HCT116 (cell line): ENCODE results near the gene TMEM26. TPM values are rescaled to one million over a fixed set of nuclear protein-coding genes. Genes with fewer than 3 reads are reported as not detected.

ENCODE experiments used
- ATAC-seq: fragments of 200-7000 bp; cut with Tn5 transposase; 2 replicates; pipeline ENCODE4 v1.9.1; 2020; ENCODE audit warnings: mild to moderate bottlenecking, moderate library complexity
- Bru-seq: library from RNA; stranded (reverse); fragments of 400-500 nt; gene quantifications from one replicate; lab custom pipeline; 2021; lab: Mats Ljungman, UMichigan
- BruChase-seq, 2 experiments: library from RNA; stranded (reverse); fragments of 400-500 nt; gene quantifications; one replicate each; lab custom pipeline; 2021; lab: Mats Ljungman, UMichigan
- BruUV-seq: library from RNA; stranded (reverse); fragments of 400-500 nt; replicated peaks from 2 replicates; lab custom pipeline; 2021; lab: Mats Ljungman, UMichigan
- CTCF ChIA-PET: fragments of 300-600 bp; sonication (Branson Sonifier 250); formaldehyde crosslinking; loops from one replicate; lab custom pipeline; 2021; ENCODE audit warnings: antibody characterized with exemption; lab: Charles Lee
- POLR2A ChIA-PET: fragments of 300-600, 350-600 bp; sonication (Branson Sonifier 250); formaldehyde crosslinking; loops from one replicate; lab custom pipeline; 2021; ENCODE audit warnings: antibody characterized with exemption; lab: Charles Lee
- RAD21 ChIA-PET, 2 experiments: fragments of 300-600 bp; sonication (Branson Sonifier 250); formaldehyde crosslinking; loops; one replicate each; lab custom pipeline; 2023; ENCODE audit warnings: low total read pairs in 2 of 2; ENCODE audit not compliant: uncharacterized antibody in 2 of 2, unreplicated experiment in 2 of 2, low non-redundant PET in 1 of 2; lab: Charles Lee
- DNase-seq: peaks from one replicate; pipeline ENCODE4 v3.0.0-alpha.2; 2010; ENCODE audit warnings: low read depth, low spot score
- H2AFZ ChIP-seq: fragments of 200-600 bp; shearing (Covaris generic), sonication (generic); 2 replicates; pipeline ENCODE4 v1.6.1; 2017; ENCODE audit warnings: low read depth, mixed run types, mixed read lengths, antibody characterized with exemption, low read length; ENCODE audit not compliant: poor library complexity, severe bottlenecking
- H3K27ac ChIP-seq: 2 replicates; pipeline ENCODE4 v1.5.1; 2012; ENCODE audit warnings: low read depth, low read length
- H3K27me3 ChIP-seq: fragments of 200-600 bp; sonication (generic); 2 replicates; pipeline ENCODE4 v1.6.1; 2016; ENCODE audit warnings: mixed run types, low read length, mixed read lengths; ENCODE audit not compliant: insufficient read depth
- H3K36me3 ChIP-seq, 2 experiments: fragments of 200-500 bp in 1 of 2; fragments of 200-600 bp in 1 of 2; sonication (Bioruptor generic) in 1 of 2; sonication (generic) in 1 of 2; 2 replicates each; pipeline versions ENCODE4 v1.5.1 to v1.6.1; 2014 to 2016; ENCODE audit warnings: low read length in 2 of 2, inconsistent platforms in 1 of 2, mixed read lengths in 1 of 2, mixed run types in 1 of 2; ENCODE audit not compliant: insufficient read depth in 2 of 2, control insufficient read depth in 1 of 2
- H3K4me1 ChIP-seq, 2 experiments: fragments of 200-600 bp in 1 of 2; sonication (generic) in 1 of 2; 2 replicates each; pipeline versions ENCODE4 v1.5.1 to v1.6.1; 2012 to 2017; ENCODE audit warnings: low read length in 2 of 2, inconsistent platforms in 1 of 2, mild to moderate bottlenecking in 1 of 2, mixed read lengths in 1 of 2, mixed run types in 1 of 2, moderate library complexity in 1 of 2; ENCODE audit not compliant: insufficient read depth in 2 of 2, control insufficient read depth in 1 of 2
- H3K4me2 ChIP-seq: fragments of 200-600 bp; sonication (generic); 2 replicates; pipeline ENCODE4 v1.6.1; 2017; ENCODE audit warnings: mixed run types, low read length, mixed read lengths
- H3K4me3 ChIP-seq, 2 experiments: fragments of 200-600 bp in 1 of 2; sonication (generic) in 1 of 2; replicated peaks in 1 of 2; 2 replicates each; pipeline ENCODE4 v1.5.1; 2011 to 2016; ENCODE audit warnings: low read length in 2 of 2, control low read depth in 1 of 2, low read depth in 1 of 2, mild to moderate bottlenecking in 1 of 2, mixed read lengths in 1 of 2, mixed run types in 1 of 2
- H3K79me2 ChIP-seq: fragments of 200-600 bp; sonication (generic); 2 replicates; pipeline ENCODE4 v1.6.1; 2017; ENCODE audit warnings: mild to moderate bottlenecking, mixed run types, low read length, moderate library complexity, mixed read lengths; ENCODE audit not compliant: insufficient read depth
- H3K9ac ChIP-seq: fragments of 200-600 bp; sonication (generic); 2 replicates; pipeline ENCODE4 v1.6.1; 2016; ENCODE audit warnings: low read length, mixed read lengths
- H3K9me2 ChIP-seq: fragments of 200-600 bp; sonication (generic), shearing (Covaris generic); 2 replicates; pipeline ENCODE4 v1.6.1; 2017; ENCODE audit warnings: mixed run types, mild to moderate bottlenecking, moderate library complexity; ENCODE audit not compliant: insufficient read depth
- H3K9me3 ChIP-seq, 2 experiments: fragments of 200-500 bp in 1 of 2; fragments of 200-600 bp in 1 of 2; sonication (Bioruptor generic) in 1 of 2; sonication (generic) in 1 of 2; 2 replicates each; pipeline ENCODE4 v1.6.1; 2014 to 2017; ENCODE audit warnings: low read length in 2 of 2, mixed read lengths in 2 of 2, inconsistent platforms in 1 of 2, low read depth in 1 of 2, mild to moderate bottlenecking in 1 of 2, mixed run types in 1 of 2, moderate library complexity in 1 of 2; ENCODE audit not compliant: control insufficient read depth in 1 of 2, insufficient read depth in 1 of 2
- H4K20me1 ChIP-seq: fragments of 200-600 bp; sonication (generic), shearing (Covaris generic); 2 replicates; pipeline ENCODE4 v1.6.1; 2017; ENCODE audit warnings: mixed run types, mild to moderate bottlenecking, moderate library complexity; ENCODE audit not compliant: insufficient read depth
- ATF3 ChIP-seq: IDR thresholded peaks from 2 replicates; pipeline ENCODE4 v1.6.1; 2012
- CBX3 ChIP-seq: IDR thresholded peaks from 2 replicates; pipeline ENCODE4 v1.6.1; 2012; ENCODE audit warnings: low read depth
- CEBPB ChIP-seq: IDR thresholded peaks from 2 replicates; pipeline ENCODE4 v1.6.1; 2012; ENCODE audit warnings: low read depth
- ELF1 ChIP-seq: IDR thresholded peaks from 2 replicates; pipeline ENCODE4 v1.6.1; 2012; ENCODE audit warnings: low read depth, borderline replicate concordance
- EZH2 ChIP-seq: fragments of 200-600 bp; sonication (generic); IDR thresholded peaks from 2 replicates; pipeline ENCODE4 v1.6.1; 2017; ENCODE audit warnings: antibody characterized with exemption, mixed run types
- EZH2phosphoT487 ChIP-seq: fragments of 200-600 bp; IDR thresholded peaks from 2 replicates; pipeline ENCODE4 v1.6.1; 2018; ENCODE audit warnings: antibody characterized with exemption, borderline replicate concordance
- JUND ChIP-seq: IDR thresholded peaks from 2 replicates; pipeline ENCODE4 v1.6.1; 2012
- MAX ChIP-seq: IDR thresholded peaks from 2 replicates; pipeline ENCODE4 v1.6.1; 2012
- POLR2AphosphoS5 ChIP-seq: IDR thresholded peaks from 2 replicates; pipeline ENCODE4 v1.6.1; 2011; ENCODE audit warnings: mild to moderate bottlenecking, low read depth, low read length, moderate library complexity
- REST ChIP-seq: IDR thresholded peaks from 2 replicates; pipeline ENCODE4 v1.6.1; 2012; ENCODE audit warnings: low read depth
- SIN3A ChIP-seq: IDR thresholded peaks from 2 replicates; pipeline ENCODE4 v1.6.1; 2012; ENCODE audit warnings: low read depth
- SP1 ChIP-seq: IDR thresholded peaks from 2 replicates; pipeline ENCODE4 v1.6.1; 2012; ENCODE audit warnings: low read depth
- TCF7L2 ChIP-seq: IDR thresholded peaks from 2 replicates; pipeline ENCODE4 v1.7.0; 2011; ENCODE audit warnings: borderline replicate concordance, inconsistent platforms; ENCODE audit not compliant: insufficient read depth, insufficient read length; ENCODE audit errors: extremely low read depth
- ZBTB33 ChIP-seq: IDR thresholded peaks from 2 replicates; pipeline ENCODE4 v1.6.1; 2011; ENCODE audit warnings: mild to moderate bottlenecking, low read length, moderate library complexity; ENCODE audit not compliant: insufficient replicate concordance; ENCODE audit errors: extremely low read depth
- ZFX ChIP-seq: fragments of 450-650 bp; IDR thresholded peaks from 2 replicates; pipeline ENCODE4 v1.6.1; 2017
- ZNF274 ChIP-seq: fragments of 200-500 bp; sonication (Bioruptor generic); IDR thresholded peaks from 2 replicates; pipeline ENCODE4 v1.6.1; 2014; ENCODE audit warnings: mild to moderate bottlenecking, low read depth, low read length, inconsistent platforms
- intact Hi-C: fragments of 100-400 bp; cut with micrococcal nuclease; formaldehyde crosslinking; loops from 2 replicates; pipeline ENCODE4 v1.10.0; 2022
- long read RNA-seq: library from polyadenylated mRNA; unstranded; transcript quantifications from one replicate; pipeline ENCODE4 v2.0.0, GENCODE V29; 2021; ENCODE audit not compliant: unreplicated experiment
- polyA plus RNA-seq: library from polyadenylated mRNA; unstranded; fragments of >200 nt; gene quantifications from 2 replicates; pipeline ENCODE4 v1.2.1, GENCODE V29; 2012; ENCODE audit warnings: missing spikeins
- total RNA-seq: library from RNA; stranded (reverse); gene quantifications from one replicate; pipeline ENCODE4 v1.2.1, GENCODE V29; 2021; ENCODE audit not compliant: unreplicated experiment
- TF ChIP-seq, protein P1 (sequence below), 3 experiments: fragments of 200-600 bp in 1 of 3; sonication (generic) in 1 of 3; IDR thresholded peaks in 2 of 3; conservative IDR thresholded peaks in 1 of 3; 2 replicates each; pipeline ENCODE4 v1.5.1; 2012 to 2017; ENCODE audit warnings: low read depth in 2 of 3, low read length in 2 of 3, antibody characterized with exemption in 1 of 3, borderline replicate concordance in 1 of 3, control low read depth in 1 of 3, mild to moderate bottlenecking in 1 of 3, mixed read lengths in 1 of 3, mixed run types in 1 of 3, moderate library complexity in 1 of 3; ENCODE audit not compliant: insufficient read depth in 1 of 3

TMEM26 gene
- total RNA-seq (not detected), Bru-seq, nascent RNA (not detected), BruChase-seq, experiment 1, labeled RNA remaining after a 6-hour chase (not detected), BruChase-seq, experiment 2, labeled RNA remaining after a 2-hour chase (not detected)
- 0.01 TPM in 1 of 2 replicates, not detected in the other for polyA plus RNA-seq
- long read RNA-seq, result 0 reads

GRCh38 chr10:61452655-61453641 is at the start of gene TMEM26:
Gene TMEM26, minus strand, starts transcription at chr10:61453381. Its CDS starts 300 bp downstream, at chr10:61453081.
- no peak within 1 kb of the TSS for H3K4me2 ChIP-seq
- no peaks in the 10 kb centered on the region for H3K9me3 ChIP-seq
- no peaks in the 10 kb centered on the region for H3K79me2 ChIP-seq
- no peaks in the 10 kb centered on the region; the same call in 1 of the 2 replicates for H3K9me2 ChIP-seq
- no peak within 1 kb of the TSS for H3K4me3 ChIP-seq
- POLR2A ChIA-PET, result no interaction called here
- no peaks in the 10 kb centered on the region for H4K20me1 ChIP-seq
- CTCF ChIA-PET, result no interaction called here
- H3K4me1 ChIP-seq, result no peaks in the 10 kb centered on the region
- no peaks in the 10 kb centered on the region for H3K27me3 ChIP-seq
- ATAC-seq, result no peak
- no TSS peak for BruUV-seq
- no peak for DNase-seq
- RAD21 ChIA-PET, result no interaction called here
- intact Hi-C loops, result no loop called here
- no peak within 1 kb of the TSS for H2AFZ ChIP-seq
- H3K36me3 ChIP-seq, result no peaks in the 10 kb centered on the region
- H3K9ac ChIP-seq, result no peak within 1 kb of the TSS
- no peak within 1 kb of the TSS for H3K27ac ChIP-seq
- TF ChIP-seq ZNF274 (no peak), EZH2 (no peak), ZBTB33 (no peak), ZFX (no peak), TCF7L2 (no peak), CBX3 (no peak), ATF3 (no peak), MAX (no peak), POLR2AphosphoS5 (no peak), JUND (no peak), SP1 (no peak), CEBPB (no peak), EZH2phosphoT487 (no peak), ELF1 (no peak), SIN3A (no peak), REST (no peak)
- TF ChIP-seq, protein P1, sequence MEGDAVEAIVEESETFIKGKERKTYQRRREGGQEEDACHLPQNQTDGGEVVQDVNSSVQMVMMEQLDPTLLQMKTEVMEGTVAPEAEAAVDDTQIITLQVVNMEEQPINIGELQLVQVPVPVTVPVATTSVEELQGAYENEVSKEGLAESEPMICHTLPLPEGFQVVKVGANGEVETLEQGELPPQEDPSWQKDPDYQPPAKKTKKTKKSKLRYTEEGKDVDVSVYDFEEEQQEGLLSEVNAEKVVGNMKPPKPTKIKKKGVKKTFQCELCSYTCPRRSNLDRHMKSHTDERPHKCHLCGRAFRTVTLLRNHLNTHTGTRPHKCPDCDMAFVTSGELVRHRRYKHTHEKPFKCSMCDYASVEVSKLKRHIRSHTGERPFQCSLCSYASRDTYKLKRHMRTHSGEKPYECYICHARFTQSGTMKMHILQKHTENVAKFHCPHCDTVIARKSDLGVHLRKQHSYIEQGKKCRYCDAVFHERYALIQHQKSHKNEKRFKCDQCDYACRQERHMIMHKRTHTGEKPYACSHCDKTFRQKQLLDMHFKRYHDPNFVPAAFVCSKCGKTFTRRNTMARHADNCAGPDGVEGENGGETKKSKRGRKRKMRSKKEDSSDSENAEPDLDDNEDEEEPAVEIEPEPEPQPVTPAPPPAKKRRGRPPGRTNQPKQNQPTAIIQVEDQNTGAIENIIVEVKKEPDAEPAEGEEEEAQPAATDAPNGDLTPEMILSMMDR (IDR thresholded peaks at IDR 0.05 in 2 of 3, conservative IDR thresholded peaks at IDR 0.05 in 1 of 3; ENCODE audit: borderline replicate concordance in 1 of 3, insufficient read depth in 1 of 3, low read depth in 2 of 3, low read length in 2 of 3), result no peak
